Nephron progenitor cell (in vitro differentiated cells): ENCODE data around the gene SHISA8.
A peak's percentile ranks its signal among the peaks of the same experiment; 100 is the strongest.

Source experiments
- DNase-seq: peaks from one replicate; pipeline ENCODE4 v3.0.0; 2021
- H3K27ac Mint-ChIP-seq: 2 replicates; pipeline ENCODE4 v1.8.0; 2021; ENCODE audit warnings: mild to moderate bottlenecking, moderate library complexity, mixed read lengths
- H3K27me3 Mint-ChIP-seq: 2 replicates; pipeline ENCODE4 v1.8.0; 2021; ENCODE audit warnings: mild to moderate bottlenecking, low read depth, mixed read lengths; ENCODE audit not compliant: poor library complexity
- H3K36me3 Mint-ChIP-seq: 2 replicates; pipeline ENCODE4 v1.8.0; 2021; ENCODE audit warnings: low read depth, mixed read lengths
- H3K4me1 Mint-ChIP-seq: 2 replicates; pipeline ENCODE4 v1.8.0; 2021; ENCODE audit warnings: mixed read lengths
- H3K4me3 Mint-ChIP-seq: 2 replicates; pipeline ENCODE4 v1.8.0; 2021; ENCODE audit warnings: mild to moderate bottlenecking, moderate library complexity, mixed read lengths
- H3K9me3 Mint-ChIP-seq: 2 replicates; pipeline ENCODE4 v1.8.0; 2021; ENCODE audit warnings: mild to moderate bottlenecking, moderate library complexity, mixed read lengths
- CTCF ChIP-seq: fragments of 200-600 bp; sonication (generic); IDR thresholded peaks from 2 replicates; pipeline ENCODE4 v1.5.0; 2021; ENCODE audit warnings: antibody characterized with exemption

SHISA8 gene

GRCh38 chr22:41915035-41915785, at the start of gene SHISA8:
TSS of gene SHISA8 (minus strand) at chr22:41915074. CDS start at chr22:41914667, 407 bp downstream.
- peak; percentile 74 for DNase-seq

GRCh38 chr22:41964112-41964491, 49.2 kb upstream of the SHISA8 start:
- no peak for TF ChIP-seq CTCF
- no peaks in the 10 kb centered on the region for H3K9me3 Mint-ChIP-seq
- DNase-seq, result no peak
- no peak overlapping the region for H3K4me3 Mint-ChIP-seq
- peaks cover 10% of the 10 kb centered on the region for H3K27me3 Mint-ChIP-seq
- H3K36me3 Mint-ChIP-seq, result no peaks in the 10 kb centered on the region
- H3K27ac Mint-ChIP-seq, result peak overlapping the region; percentile 56
- H3K4me1 Mint-ChIP-seq, result peaks cover 28% of the 10 kb centered on the region

More at GRCh38 chr22:41915035-41915785, at the start of gene SHISA8:
- H3K9me3 Mint-ChIP-seq, result no peaks in the 10 kb centered on the region
- H3K4me3 Mint-ChIP-seq, result peak within 1 kb of the TSS; percentile 70
- H3K27me3 Mint-ChIP-seq, result peaks cover 87% of the 10 kb centered on the region
- peaks cover 38% of the 10 kb centered on the region for H3K4me1 Mint-ChIP-seq
- no peak for TF ChIP-seq CTCF
- no peak within 1 kb of the TSS for H3K27ac Mint-ChIP-seq
- no peaks in the 10 kb centered on the region for H3K36me3 Mint-ChIP-seq

GRCh38 chr22:41963453-41964111, 48.7 kb upstream of the SHISA8 start:
- no peak overlapping the region for H3K4me3 Mint-ChIP-seq
- TF ChIP-seq CTCF, result no peak
- peak overlapping the region; percentile 56 for H3K27ac Mint-ChIP-seq
- DNase-seq, result no peak
- H3K27me3 Mint-ChIP-seq, result peaks cover 10% of the 10 kb centered on the region
- H3K36me3 Mint-ChIP-seq, result no peaks in the 10 kb centered on the region
- peaks cover 24% of the 10 kb centered on the region for H3K4me1 Mint-ChIP-seq
- no peaks in the 10 kb centered on the region for H3K9me3 Mint-ChIP-seq

GRCh38 chr22:41957941-41958556, 43.2 kb upstream of the SHISA8 start:
- TF ChIP-seq CTCF, result peak; percentile 11
- no peak overlapping the region for H3K27ac Mint-ChIP-seq
- H3K4me1 Mint-ChIP-seq, result peaks cover 12% of the 10 kb centered on the region
- H3K27me3 Mint-ChIP-seq, result peaks cover 5% of the 10 kb centered on the region
- DNase-seq, result no peak
- no peak overlapping the region for H3K4me3 Mint-ChIP-seq
- no peaks in the 10 kb centered on the region for H3K36me3 Mint-ChIP-seq
- no peaks in the 10 kb centered on the region for H3K9me3 Mint-ChIP-seq

GRCh38 chr22:41952713-41953112, 37.8 kb upstream of the SHISA8 start:
- Mint-ChIP-seq H3K4me1 (peaks cover 46% of the 10 kb centered on the region), H3K27ac (no peak overlapping the region), H3K27me3 (no peaks in the 10 kb centered on the region), H3K9me3 (no peaks in the 10 kb centered on the region), H3K4me3 (no peak overlapping the region), H3K36me3 (no peaks in the 10 kb centered on the region)
- TF ChIP-seq CTCF, result no peak
- no peak for DNase-seq
